HFF-Myc (cell line): ENCODE data around the gene CEP152.

Experiments
- DNase-seq: peaks from one replicate; pipeline ENCODE4 v3.0.0-alpha.2; 2011; ENCODE audit warnings: low read depth; ENCODE audit errors: extremely low read depth
- H3K4me3 ChIP-seq: replicated peaks from 2 replicates; pipeline ENCODE4 v1.5.1; 2011; ENCODE audit warnings: low read depth, mild to moderate bottlenecking, control low read depth, low read length
- CTCF ChIP-seq: IDR thresholded peaks from 2 replicates; pipeline ENCODE4 v1.5.1; 2012; ENCODE audit warnings: mild to moderate bottlenecking, low read depth, low read length, control low read depth; ENCODE audit errors: missing control alignments

The CEP152 gene

GRCh38 chr15:48775546-48775945 lies 35.3 kb downstream of the CEP152 start:
- no peak overlapping the region for H3K4me3 ChIP-seq
- no peak for DNase-seq
- TF ChIP-seq CTCF: no peak

GRCh38 chr15:48774484-48774883 lies 36.4 kb downstream of the CEP152 start:
- H3K4me3 ChIP-seq: no peak overlapping the region
- no peak for DNase-seq
- no peak for TF ChIP-seq CTCF

- no peak for TF ChIP-seq CTCF
- peak; percentile 9 for DNase-seq
- no peak overlapping the region for H3K4me3 ChIP-seq
Measured at GRCh38 chr15:48766196-48766595, 44.7 kb downstream of the CEP152 start.

- no peak for TF ChIP-seq CTCF
- H3K4me3 ChIP-seq: no peak overlapping the region
- DNase-seq: no peak
Measured at GRCh38 chr15:48765022-48765421, 45.8 kb downstream of the CEP152 start.

- H3K4me3 ChIP-seq: no peak overlapping the region
- no peak for DNase-seq
- no peak for TF ChIP-seq CTCF
Measured at GRCh38 chr15:48761393-48762158, 49.3 kb downstream of the CEP152 start.

- H3K4me3 ChIP-seq: no peak overlapping the region
- no peak for DNase-seq
- TF ChIP-seq CTCF: no peak
Measured at GRCh38 chr15:48759921-48760320, 50.9 kb downstream of the CEP152 start.

- no peak for DNase-seq
- no peak overlapping the region for H3K4me3 ChIP-seq
- TF ChIP-seq CTCF: no peak
Measured at GRCh38 chr15:48757661-48758060, 53.2 kb downstream of the CEP152 start.
